Activated CD8-positive, alpha-beta memory T cell treated with anti-CD3 and anti-CD28 coated beads for 4 hours (primary cell): ENCODE results near the gene PARVA.

Source experiments
- DNase-seq, 2 donors: peaks; one replicate each; pipeline ENCODE4 v3.0.0-alpha.2; 2020; ENCODE audit warnings: low read depth in 2 of 2

The PARVA gene

GRCh38 chr11:12433121-12433520 lies 55.8 kb downstream of the PARVA start:
- DNase-seq, result no peak

DNA sequence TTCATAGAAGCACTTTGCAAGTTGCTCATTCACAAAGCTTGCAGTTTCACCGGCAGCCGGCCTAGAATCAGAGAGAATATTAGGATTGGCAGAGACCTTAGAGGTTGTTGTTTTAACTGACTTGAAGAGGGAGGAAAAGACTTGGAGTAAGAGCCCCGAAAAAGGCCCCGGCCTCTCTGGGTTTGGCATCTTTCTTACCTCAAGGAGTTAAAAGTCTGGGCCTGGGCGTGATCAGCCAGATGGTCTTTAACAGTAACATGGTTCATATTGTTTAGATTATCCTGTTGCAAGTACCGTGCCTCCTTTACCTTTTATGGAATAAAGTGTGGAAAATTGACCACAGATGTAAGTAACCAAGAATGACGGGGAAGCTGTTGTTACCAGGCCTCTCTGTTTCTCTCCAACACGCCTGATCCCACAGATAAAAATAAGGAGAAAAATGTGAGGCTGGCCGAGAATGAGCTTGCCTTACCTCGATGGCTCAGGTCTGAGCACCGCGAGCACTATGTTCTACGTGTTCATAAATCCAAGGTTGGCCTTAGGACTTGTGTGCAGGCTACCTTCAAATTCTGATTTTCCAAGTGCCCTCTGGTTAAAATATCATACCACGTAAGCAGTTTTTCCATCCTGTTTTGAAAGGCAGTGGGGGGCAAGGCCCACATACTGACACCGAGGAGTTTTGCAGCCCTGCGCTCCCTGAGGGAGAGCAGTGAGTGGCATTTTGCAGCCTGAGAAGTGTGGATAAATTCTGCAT lies 56.4 kb downstream of the PARVA start:
- no peak for DNase-seq

- DNase-seq, result no peak
Measured at GRCh38 chr11:12434325-12434654, 56.9 kb downstream of the PARVA start.

DNA sequence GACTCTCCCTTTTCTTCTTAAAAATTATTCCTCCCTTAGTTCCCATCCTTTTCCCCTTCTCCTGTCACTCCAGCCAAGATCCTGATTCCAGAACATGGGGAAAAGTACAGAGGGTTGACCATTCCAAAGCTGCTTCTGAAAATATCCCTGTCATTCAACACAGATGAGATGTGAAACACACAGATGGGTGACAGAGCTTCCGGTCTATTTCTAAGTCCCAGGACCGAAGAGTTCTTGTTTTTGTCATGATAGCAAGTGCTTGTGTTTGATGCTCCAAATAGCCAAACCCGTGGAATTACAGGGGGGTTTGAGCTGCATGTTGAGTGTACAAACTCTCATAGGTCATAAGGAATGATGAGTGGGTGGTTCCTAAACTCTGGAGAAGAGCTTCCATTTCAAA lies 57.9 kb downstream of the PARVA start:
- no peak for DNase-seq

DNA sequence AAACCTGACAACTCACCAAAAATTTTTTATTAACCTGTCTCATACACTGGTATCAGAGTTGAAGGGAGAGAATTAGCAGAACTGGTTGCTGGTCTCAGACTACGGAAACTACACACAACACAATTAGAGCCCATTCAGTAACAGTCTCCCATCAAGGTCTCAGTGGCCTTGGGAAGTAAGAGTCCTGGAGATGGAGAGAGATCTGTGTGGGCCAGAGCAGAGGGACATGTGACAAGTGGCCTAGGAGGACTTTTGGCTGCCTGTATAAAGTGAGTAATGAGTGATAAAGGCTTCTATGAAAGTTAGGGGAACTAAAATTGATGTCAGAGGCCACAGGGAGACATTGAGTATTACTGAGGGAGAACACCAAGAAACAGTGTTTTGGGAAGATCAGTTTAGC lies 58.9 kb downstream of the PARVA start:
- DNase-seq, result no peak

DNA sequence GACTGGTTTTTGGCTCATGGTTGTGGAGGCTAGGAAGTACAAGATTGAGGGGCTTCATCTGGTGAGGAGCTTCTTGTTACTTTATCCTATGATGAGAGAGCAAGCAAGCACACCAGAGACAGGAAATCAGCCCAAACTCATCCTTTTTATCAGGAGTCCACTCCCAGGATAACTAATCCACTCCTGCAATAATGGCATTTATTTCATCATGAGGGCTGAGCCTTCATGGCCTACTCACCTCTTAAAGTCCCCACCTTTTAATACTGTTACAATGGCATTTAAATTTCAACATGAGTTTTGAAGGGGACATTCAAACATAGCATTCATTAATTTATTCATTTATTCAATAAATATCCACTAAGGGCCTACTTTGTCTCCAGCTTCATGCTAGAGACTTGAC lies 60.9 kb downstream of the PARVA start:
- DNase-seq, result no peak

GRCh38 chr11:12439615-12440014 lies 62.2 kb downstream of the PARVA start:
- no peak for DNase-seq

DNA sequence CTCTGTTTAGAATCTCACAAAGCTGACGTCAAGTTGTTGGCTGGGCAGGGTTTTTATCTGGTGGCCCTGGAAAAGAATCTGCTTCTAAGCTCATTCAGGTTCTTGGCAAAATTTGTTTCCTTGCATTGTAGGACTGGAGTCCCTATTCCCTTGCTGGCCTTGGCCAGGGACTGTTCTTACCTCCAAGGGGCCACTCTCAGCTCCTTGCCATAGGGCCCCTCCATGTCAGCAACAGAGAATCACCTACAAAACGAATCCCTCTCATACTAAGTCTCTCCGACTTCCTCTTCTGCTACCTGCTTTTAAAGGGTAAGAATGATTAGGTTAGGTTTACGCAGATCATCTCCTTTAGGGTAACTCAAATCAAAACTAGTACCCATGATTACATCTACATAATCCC lies 63.2 kb downstream of the PARVA start:
- no peak for DNase-seq

DNA sequence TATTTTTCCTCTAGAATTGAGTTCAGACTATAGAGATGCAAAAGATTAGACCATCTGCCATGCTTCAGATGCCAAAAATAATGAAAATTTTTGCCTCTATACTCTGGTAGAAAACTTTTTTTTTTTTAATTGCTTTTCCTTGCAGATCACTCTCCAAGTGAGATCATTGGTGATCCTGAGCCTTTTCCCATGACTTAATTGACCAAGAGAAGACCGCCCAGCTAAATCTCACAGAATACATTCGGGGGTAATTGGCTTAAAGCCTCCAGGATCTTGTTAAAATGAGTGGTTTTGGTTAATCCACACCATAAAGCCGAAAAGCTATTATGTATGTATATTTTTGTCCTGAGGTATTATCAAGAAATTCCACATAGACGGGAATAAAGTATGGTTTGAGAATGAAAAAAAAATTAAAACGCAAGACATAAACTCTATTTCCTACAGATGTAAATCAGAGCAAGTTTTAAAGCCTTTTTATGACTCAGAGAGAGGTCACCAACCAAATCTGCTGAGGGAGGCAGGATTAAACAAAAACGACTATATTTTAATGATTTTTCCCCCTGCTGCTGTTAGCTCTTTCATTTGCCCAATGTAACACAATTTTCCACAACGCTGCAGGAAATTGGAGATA lies 64.0 kb downstream of the PARVA start:
- DNase-seq, result no peak

- no peak for DNase-seq
Measured at GRCh38 chr11:12444601-12445000, 67.2 kb downstream of the PARVA start.

- DNase-seq, result no peak
Measured at GRCh38 chr11:12445001-12445400, 67.6 kb downstream of the PARVA start.

GRCh38 chr11:12446863-12447262 lies 69.5 kb downstream of the PARVA start:
- no peak for DNase-seq

DNA sequence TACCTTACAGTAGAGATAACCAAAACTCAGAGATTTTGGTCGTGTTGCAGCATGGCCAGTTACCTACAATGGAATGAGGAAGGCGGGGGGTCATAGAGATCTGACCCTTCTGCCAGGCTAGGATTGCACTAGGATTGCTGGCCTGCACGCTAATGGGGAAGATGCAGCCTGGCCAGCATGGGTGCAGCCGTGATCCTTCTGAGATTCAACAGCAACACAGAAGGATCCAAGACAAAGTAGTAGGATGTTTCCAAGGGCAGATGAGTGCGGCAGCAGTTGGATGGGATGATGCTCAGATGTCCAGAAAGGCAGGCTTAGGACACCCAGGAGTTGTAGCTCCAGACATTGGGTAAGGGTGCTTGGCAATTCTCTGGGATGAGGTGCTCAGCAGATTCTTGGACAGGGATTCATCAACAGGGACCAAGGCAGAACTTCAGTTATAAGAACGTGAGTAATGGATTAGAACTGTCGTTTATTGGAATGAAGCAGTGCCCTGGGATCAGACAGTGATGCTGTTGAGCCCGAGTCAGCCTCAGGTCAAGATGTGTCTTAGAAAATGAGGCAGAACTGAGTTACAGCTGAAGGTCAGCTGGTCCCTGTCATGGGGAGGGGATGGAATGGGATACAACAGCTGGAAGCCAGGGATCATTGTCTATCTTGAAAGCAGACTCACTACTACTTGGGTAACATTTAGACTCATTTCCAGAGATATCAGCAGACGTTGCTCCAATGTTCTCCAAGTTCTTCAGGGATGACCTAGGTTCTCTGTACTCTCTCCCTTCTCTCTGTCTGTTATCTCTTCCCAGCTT lies 71.0 kb downstream of the PARVA start:
- no peak for DNase-seq

GRCh38 chr11:12449961-12450715 lies 72.8 kb downstream of the PARVA start:
- DNase-seq, result no peak

GRCh38 chr11:12451179-12451814 lies 73.9 kb downstream of the PARVA start:
- no peak for DNase-seq

- DNase-seq, result no peak
Measured at GRCh38 chr11:12453243-12453642, 75.9 kb downstream of the PARVA start.

DNA sequence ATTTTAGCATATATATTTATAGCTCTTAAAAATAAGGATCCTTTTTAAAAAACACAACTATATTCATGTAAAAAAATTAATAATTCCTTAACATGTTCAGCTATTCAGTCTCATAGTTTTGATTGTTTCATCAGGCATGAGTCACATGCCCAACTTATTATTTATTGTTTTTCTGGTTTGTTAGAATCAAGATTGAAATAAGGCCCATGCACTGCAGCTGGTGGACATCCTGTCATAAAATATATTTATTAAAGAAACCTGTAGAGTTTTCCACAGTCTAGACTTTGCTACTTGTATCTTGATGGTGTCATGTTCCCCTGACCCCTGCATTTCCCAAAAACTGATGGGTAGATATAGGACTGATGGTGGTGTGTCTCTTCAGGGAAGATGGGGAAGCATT lies 77.4 kb downstream of the PARVA start:
- DNase-seq, result no peak

- DNase-seq, result no peak
Measured at GRCh38 chr11:12455938-12456337, 78.6 kb downstream of the PARVA start.

DNA sequence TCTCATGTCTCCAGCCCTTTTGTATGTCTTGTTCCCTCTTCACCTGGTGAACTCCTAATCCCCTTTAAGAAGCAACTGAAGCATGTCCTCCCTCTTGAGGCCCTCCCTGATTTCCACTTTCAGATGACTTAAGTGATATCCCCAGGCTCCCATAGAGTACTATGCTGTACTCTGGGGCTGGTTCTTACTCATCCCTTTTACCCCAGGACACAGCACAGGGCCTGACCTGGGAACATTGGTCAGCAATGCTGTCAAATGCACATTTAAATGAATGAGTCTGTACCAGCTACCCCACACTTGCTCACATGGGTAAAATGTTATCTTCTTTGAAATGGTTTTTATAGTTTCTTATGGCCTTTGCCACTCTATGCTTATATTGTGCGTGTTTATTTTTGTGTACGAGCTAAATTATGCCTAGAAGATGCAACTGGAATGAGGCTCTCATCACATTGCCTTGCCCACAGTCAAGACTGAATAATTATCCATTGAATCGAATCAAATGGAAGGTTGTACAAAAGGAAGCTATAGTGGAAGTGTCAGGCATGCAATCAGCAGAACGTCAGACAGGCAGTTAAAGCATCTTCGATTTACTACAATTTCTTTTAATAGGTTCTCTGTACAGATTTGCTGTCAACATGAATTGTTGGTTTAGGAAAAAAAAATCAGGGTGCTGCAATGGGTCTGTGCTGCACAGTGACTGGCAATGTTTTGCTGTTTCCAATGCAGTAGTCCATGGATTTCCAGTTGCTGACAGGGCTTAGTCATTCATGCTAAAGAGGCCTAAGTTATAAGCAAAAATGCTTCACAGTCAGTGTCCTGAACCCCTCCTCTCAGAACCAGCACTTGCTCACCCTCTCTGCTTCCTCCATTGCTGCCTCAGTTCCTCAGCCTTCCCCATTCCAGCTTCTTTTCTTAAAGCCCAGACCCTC lies 79.5 kb downstream of the PARVA start:
- DNase-seq, result no peak

DNA sequence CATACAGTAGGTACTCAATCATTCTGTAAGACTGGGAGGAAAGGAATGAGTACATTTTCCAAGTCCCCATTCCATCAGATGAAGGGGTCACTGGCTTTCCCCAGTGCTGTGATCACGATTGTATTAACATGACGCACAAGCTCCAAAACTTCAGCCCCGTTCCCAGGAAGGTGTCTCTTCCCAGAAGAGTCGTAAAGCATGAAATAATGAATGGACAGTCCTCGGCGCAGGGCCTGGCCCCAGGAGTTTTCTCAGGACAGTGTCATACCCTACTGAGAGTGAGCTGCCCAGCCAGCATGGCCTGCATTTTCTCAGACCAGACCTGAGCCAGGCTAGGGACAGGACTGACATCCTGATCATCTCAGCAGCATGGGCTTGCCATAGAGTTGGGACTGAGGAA lies 80.7 kb downstream of the PARVA start:
- DNase-seq, result no peak

GRCh38 chr11:12459374-12459773 lies 82.0 kb downstream of the PARVA start:
- no peak for DNase-seq
